IMR-90 (cell line): ENCODE results near the gene KLRF2.

ENCODE experiments used
- BHLHE40 ChIP-seq: fragments of 150-350 bp; IDR thresholded peaks from 2 replicates; pipeline ENCODE4 v1.6.1; 2016; ENCODE audit warnings: mild to moderate bottlenecking, low read depth, low read length
- CEBPB ChIP-seq: IDR thresholded peaks from 2 replicates; pipeline ENCODE4 v1.6.1; 2012; ENCODE audit warnings: low read depth, low read length, improper control_type of control experiment
- CHD1 ChIP-seq: IDR thresholded peaks from 2 replicates; pipeline ENCODE4 v1.6.1; 2012; ENCODE audit warnings: low read depth, low read length, improper control_type of control experiment
- CTCF ChIP-seq: conservative IDR thresholded peaks from 2 replicates; pipeline ENCODE4 v1.5.1; 2012; ENCODE audit warnings: mild to moderate bottlenecking, low read depth, low read length, improper control_type of control experiment
- FOS ChIP-seq: fragments of 150-350 bp; IDR thresholded peaks from 2 replicates; pipeline ENCODE4 v1.6.1; 2016; ENCODE audit warnings: low read depth, low read length
- MXI1 ChIP-seq: IDR thresholded peaks from 2 replicates; pipeline ENCODE4 v1.6.1; 2012; ENCODE audit warnings: low read depth, mild to moderate bottlenecking, low read length, moderate library complexity, borderline replicate concordance
- POLR2A ChIP-seq: IDR thresholded peaks from 2 replicates; pipeline ENCODE4 v1.6.1; 2012; ENCODE audit warnings: mild to moderate bottlenecking, low read depth, low read length
- RAD21 ChIP-seq: IDR thresholded peaks from 2 replicates; pipeline ENCODE4 v1.6.1; 2012; ENCODE audit warnings: low read length, improper control_type of control experiment
- RCOR1 ChIP-seq: IDR thresholded peaks from 2 replicates; pipeline ENCODE4 v1.6.1; 2012; ENCODE audit warnings: mild to moderate bottlenecking, low read length, improper control_type of control experiment; ENCODE audit not compliant: insufficient replicate concordance
- SMC3 ChIP-seq: fragments of 150-350 bp; IDR thresholded peaks from 2 replicates; pipeline ENCODE4 v1.6.1; 2016; ENCODE audit warnings: low read depth, mild to moderate bottlenecking, antibody characterized with exemption, low read length, moderate library complexity
- USF2 ChIP-seq: fragments of 150-350 bp; IDR thresholded peaks from 2 replicates; pipeline ENCODE4 v1.6.1; 2017; ENCODE audit warnings: mild to moderate bottlenecking, antibody characterized with exemption, low read length, low read depth

GRCh38 chr12:9856151-9856550 lies 25.1 kb upstream of the KLRF2 start:
- TF ChIP-seq CTCF (no peak), FOS (no peak), CHD1 (no peak), RAD21 (no peak), POLR2A (no peak), SMC3 (no peak), RCOR1 (no peak), CEBPB (no peak), USF2 (no peak), BHLHE40 (no peak), MXI1 (no peak)
